OCI-LY3 (cell line): Measurements from ENCODE around the gene SND1.

Experiments used
- H2AFZ ChIP-seq: fragments of 200-600, 300-600 bp; shearing (Covaris generic); 2 replicates; pipeline ENCODE4 v1.6.0; 2014; ENCODE audit warnings: antibody characterized with exemption, low read depth, low read length
- H3K27ac ChIP-seq: fragments of 200-600, 300-600 bp; sonication (generic); 2 replicates; pipeline ENCODE4 v1.5.1; 2014; ENCODE audit warnings: mild to moderate bottlenecking, low read length, moderate library complexity, mixed read lengths
- H3K27me3 ChIP-seq: fragments of 200-600, 300-600 bp; sonication (generic); 2 replicates; pipeline ENCODE4 v1.6.1; 2014; ENCODE audit warnings: low read depth, low read length, mixed read lengths
- H3K36me3 ChIP-seq: fragments of 200-600, 300-600 bp; sonication (generic); replicated peaks from 2 replicates; pipeline ENCODE3; 2014; ENCODE audit warnings: low read depth, low read length, mixed read lengths
- H3K4me1 ChIP-seq: fragments of 300-600, 200-600 bp; sonication (generic); 2 replicates; pipeline ENCODE4 v1.6.1; 2014; ENCODE audit warnings: low read length, mixed read lengths
- H3K4me2 ChIP-seq: fragments of 200-600, 300-600 bp; sonication (generic); 2 replicates; pipeline ENCODE4 v1.6.1; 2014; ENCODE audit warnings: low read length, mixed read lengths
- H3K4me3 ChIP-seq: fragments of 300-600, 200-600 bp; sonication (generic); 2 replicates; pipeline ENCODE4 v1.5.1; 2014; ENCODE audit warnings: antibody characterized with exemption, mild to moderate bottlenecking, low read length, moderate library complexity
- H3K79me2 ChIP-seq: fragments of 300-600, 200-600 bp; shearing (Covaris generic); 2 replicates; pipeline ENCODE4 v1.6.1; 2014; ENCODE audit warnings: mild to moderate bottlenecking, low read length, mixed read lengths
- H3K9ac ChIP-seq: fragments of 300-600, 200-600 bp; shearing (Covaris generic); 2 replicates; pipeline ENCODE4 v1.6.0; 2014; ENCODE audit warnings: mild to moderate bottlenecking, low read length, moderate library complexity
- H3K9me3 ChIP-seq: fragments of 200-600, 300-600 bp; shearing (Covaris generic); 2 replicates; pipeline ENCODE4 v1.6.1; 2014; ENCODE audit warnings: low read length, mixed read lengths; ENCODE audit not compliant: insufficient read depth
- H4K20me1 ChIP-seq: fragments of 200-600, 300-600 bp; sonication (generic); 2 replicates; pipeline ENCODE4 v1.6.1; 2016; ENCODE audit warnings: low read length, mixed read lengths; ENCODE audit not compliant: insufficient read depth
- EZH2phosphoT487 ChIP-seq: fragments of 200-600 bp; shearing (Covaris generic); IDR thresholded peaks from 2 replicates; pipeline ENCODE4 v1.6.1; 2018; ENCODE audit warnings: antibody characterized with exemption, mixed run types, low read depth
- TF ChIP-seq, protein P1 (sequence below): fragments of 200-600, 300-600 bp; sonication (generic); IDR thresholded peaks from 2 replicates; pipeline ENCODE4 v1.5.1; 2014; ENCODE audit warnings: antibody characterized with exemption, low read length, low read depth

SND1 gene

GRCh38 chr7:127979728-127980126 lies 327.7 kb downstream of the SND1 start:
- Histone ChIP-seq H3K27me3 (no peaks in the 10 kb centered on the region), H3K4me3 (no peak overlapping the region)

DNA sequence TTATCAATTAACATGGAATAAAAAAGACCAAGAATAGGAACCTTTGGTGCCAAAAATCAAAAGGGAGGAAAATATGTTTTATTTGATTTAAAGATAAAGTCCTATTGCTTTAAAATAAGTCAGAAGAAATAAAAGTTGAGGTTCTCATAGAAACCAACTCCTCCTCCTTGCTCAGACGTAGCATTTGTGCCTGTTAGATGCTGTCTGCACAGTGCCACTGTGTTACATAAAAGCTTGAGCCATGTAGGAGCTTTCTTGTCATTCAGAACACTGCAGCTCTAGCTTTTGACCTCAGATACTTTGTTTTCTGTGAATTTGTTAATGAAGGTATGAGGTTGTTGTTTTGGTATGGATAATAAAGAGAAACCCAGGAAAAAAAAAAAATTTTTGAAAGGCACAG lies 328.9 kb downstream of the SND1 start:
- H4K20me1 ChIP-seq: peaks cover 11% of the 10 kb centered on the region; the same call in 1 of the 2 replicates
- peaks cover 39% of the 10 kb centered on the region for H3K36me3 ChIP-seq

More at GRCh38 chr7:127979728-127980126, 327.7 kb downstream of the SND1 start:
- Histone ChIP-seq H3K9me3 (peaks cover 24% of the 10 kb centered on the region), H3K4me1 (peaks cover 10% of the 10 kb centered on the region), H3K27ac (peak overlapping the region; percentile 71), H4K20me1 (0 out of 2 replicates have a peak, but pooled peaks cover 7% of the 10 kb centered on the region), H3K9ac (no peak overlapping the region), H3K79me2 (0 out of 2 replicates have a peak, but pooled peaks cover 7% of the 10 kb centered on the region), H3K36me3 (peaks cover 51% of the 10 kb centered on the region), H3K4me2 (no peak overlapping the region), H2AFZ (no peak overlapping the region)
- no peak for TF ChIP-seq EZH2phosphoT487
- TF ChIP-seq, protein P1, sequence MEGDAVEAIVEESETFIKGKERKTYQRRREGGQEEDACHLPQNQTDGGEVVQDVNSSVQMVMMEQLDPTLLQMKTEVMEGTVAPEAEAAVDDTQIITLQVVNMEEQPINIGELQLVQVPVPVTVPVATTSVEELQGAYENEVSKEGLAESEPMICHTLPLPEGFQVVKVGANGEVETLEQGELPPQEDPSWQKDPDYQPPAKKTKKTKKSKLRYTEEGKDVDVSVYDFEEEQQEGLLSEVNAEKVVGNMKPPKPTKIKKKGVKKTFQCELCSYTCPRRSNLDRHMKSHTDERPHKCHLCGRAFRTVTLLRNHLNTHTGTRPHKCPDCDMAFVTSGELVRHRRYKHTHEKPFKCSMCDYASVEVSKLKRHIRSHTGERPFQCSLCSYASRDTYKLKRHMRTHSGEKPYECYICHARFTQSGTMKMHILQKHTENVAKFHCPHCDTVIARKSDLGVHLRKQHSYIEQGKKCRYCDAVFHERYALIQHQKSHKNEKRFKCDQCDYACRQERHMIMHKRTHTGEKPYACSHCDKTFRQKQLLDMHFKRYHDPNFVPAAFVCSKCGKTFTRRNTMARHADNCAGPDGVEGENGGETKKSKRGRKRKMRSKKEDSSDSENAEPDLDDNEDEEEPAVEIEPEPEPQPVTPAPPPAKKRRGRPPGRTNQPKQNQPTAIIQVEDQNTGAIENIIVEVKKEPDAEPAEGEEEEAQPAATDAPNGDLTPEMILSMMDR: no peak

DNA sequence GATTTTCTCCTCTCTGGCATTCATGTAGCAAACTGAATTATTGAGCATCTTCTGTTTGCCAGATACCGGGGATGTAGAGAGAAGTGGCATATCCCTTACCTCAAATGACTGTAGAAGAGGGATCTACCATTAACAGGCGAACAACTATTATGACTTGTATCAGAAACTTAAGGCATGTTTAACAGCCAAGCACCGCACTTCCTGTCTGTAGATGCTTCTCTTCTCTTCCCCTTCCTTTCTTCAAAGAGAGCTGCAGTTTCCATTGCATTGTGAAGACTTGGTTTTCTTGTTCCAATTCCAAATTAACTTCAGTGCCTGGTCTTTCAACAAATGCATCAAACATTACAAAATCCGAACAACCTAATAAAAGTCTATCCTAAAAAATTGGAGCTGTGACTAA lies 330.0 kb downstream of the SND1 start:
- Histone ChIP-seq H3K4me3 (no peak overlapping the region), H3K9me3 (peaks cover 21% of the 10 kb centered on the region), H4K20me1 (peaks cover 15% of the 10 kb centered on the region; the same call in 1 of the 2 replicates), H3K4me2 (no peak overlapping the region), H3K79me2 (0 out of 2 replicates have a peak, but pooled peaks cover 9% of the 10 kb centered on the region), H3K36me3 (peaks cover 31% of the 10 kb centered on the region), H3K4me1 (peaks cover 10% of the 10 kb centered on the region), H3K27me3 (no peaks in the 10 kb centered on the region), H3K27ac (no peak overlapping the region), H3K9ac (no peak overlapping the region), H2AFZ (no peak overlapping the region)
- TF ChIP-seq EZH2phosphoT487: no peak
- TF ChIP-seq, protein P1: no peak

More for the DNA sequence above, 328.9 kb downstream of the SND1 start:
- Histone ChIP-seq H3K9ac (no peak overlapping the region), H3K4me2 (no peak overlapping the region), H3K4me3 (no peak overlapping the region), H3K9me3 (peaks cover 24% of the 10 kb centered on the region), H3K27me3 (no peaks in the 10 kb centered on the region), H3K27ac (no peak overlapping the region), H2AFZ (no peak overlapping the region), H3K4me1 (peaks cover 10% of the 10 kb centered on the region), H3K79me2 (0 out of 2 replicates have a peak, but pooled peaks cover 9% of the 10 kb centered on the region)
- TF ChIP-seq, protein P1: no peak

DNA sequence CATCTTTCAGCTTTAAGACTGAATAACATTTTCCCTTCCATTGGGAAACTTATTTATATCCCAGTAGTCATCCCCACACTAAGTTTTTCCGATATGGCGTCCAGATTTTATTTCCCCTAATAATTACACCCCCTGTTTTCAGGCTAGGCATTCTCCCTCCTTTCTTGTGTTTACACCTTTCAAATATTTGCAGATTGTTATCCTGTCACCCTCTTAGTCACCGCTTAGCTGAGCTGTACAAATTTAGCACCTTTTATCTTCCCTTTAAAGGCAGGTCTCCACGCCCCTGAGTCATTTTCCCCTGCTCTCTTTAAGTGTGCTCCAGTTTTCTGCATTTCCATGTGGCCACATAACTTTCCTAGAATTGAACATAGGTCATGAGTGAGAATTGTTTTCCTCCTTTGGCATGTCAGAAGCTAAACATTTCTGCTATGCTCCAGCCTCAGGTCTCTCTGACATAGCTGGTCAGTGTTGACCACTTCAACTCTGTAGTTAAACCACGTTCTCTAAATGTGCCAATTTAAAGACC lies 331.9 kb downstream of the SND1 start:
- Histone ChIP-seq H3K9ac (no peak overlapping the region), H3K4me3 (no peak overlapping the region), H2AFZ (no peak overlapping the region), H3K4me1 (peaks cover 9% of the 10 kb centered on the region), H3K27ac (no peak overlapping the region), H3K9me3 (peaks cover 4% of the 10 kb centered on the region), H3K36me3 (peaks cover 14% of the 10 kb centered on the region), H4K20me1 (peaks cover 16% of the 10 kb centered on the region), H3K79me2 (0 out of 2 replicates have a peak, but pooled peaks cover 17% of the 10 kb centered on the region), H3K27me3 (no peaks in the 10 kb centered on the region), H3K4me2 (no peak overlapping the region)
- TF ChIP-seq EZH2phosphoT487: no peak
- TF ChIP-seq, protein P1: no peak
